ENCODE results near the gene MYRIP. TPM values are rescaled to one million over a fixed set of nuclear protein-coding genes. Genes with fewer than 3 reads are reported as not detected.

Gene MYRIP
- total RNA-seq, 2 experiments from 2014 or later: not detected

DNA sequence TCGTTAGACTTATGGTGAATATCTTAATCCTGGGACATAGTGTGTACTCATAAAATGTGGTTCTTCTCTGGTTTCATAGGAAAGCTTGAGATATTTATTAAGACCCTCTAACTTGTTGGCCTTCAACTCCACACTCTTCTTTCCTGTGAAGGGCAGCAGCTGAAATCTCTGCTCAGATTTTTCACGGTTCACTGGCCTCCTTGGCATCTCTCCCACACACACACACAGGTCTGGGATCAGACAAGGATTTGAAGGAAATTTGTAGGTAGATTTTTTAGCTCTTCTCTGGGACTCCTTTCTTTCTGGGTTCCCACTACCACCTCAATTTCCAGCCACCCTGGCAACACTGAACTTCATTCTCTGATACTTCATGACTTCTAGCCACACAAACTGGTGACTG, 70.2 kb downstream of the MYRIP start:
- no peaks in the 10 kb centered on the region for H3K36me3 Mint-ChIP-seq (ENCODE audit: low read depth)
- CTCF ChIA-PET: no interaction called here
- no peaks in the 10 kb centered on the region for H3K4me1 Mint-ChIP-seq (ENCODE audit: low read depth)
- H3K27me3 Mint-ChIP-seq (ENCODE audit: low read depth): no peaks in the 10 kb centered on the region
- H3K9me3 Mint-ChIP-seq: peaks cover 1% of the 10 kb centered on the region
- H3K27ac Mint-ChIP-seq: no peak overlapping the region
- intact Hi-C loops (cut with micrococcal nuclease): no loop called here
- no peak for DNase-seq
- no peak overlapping the region for H3K4me3 Mint-ChIP-seq

DNA sequence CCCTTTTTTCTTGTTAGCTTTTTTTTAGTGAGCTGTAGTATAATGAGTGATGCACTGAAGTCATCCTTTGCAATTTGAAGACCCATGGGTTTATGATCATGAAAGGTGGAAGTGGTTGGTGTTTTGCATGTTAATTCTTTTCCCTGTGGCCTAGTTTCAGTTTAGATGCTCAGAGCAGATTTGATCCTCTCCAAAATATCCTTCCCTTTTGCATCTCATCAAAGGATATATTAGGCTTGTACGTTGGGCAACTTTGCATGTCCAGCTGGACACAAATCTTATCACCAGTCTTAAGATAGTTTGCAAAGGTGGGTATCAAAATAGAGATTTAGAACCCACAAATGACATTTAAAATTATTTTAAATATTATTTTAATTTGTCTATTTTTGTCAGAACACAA, 72.7 kb downstream of the MYRIP start:
- H3K9me3 Mint-ChIP-seq: no peaks in the 10 kb centered on the region
- no peak for DNase-seq
- no peak overlapping the region for H3K4me3 Mint-ChIP-seq
- H3K27me3 Mint-ChIP-seq (ENCODE audit: low read depth): no peaks in the 10 kb centered on the region
- no peaks in the 10 kb centered on the region for H3K36me3 Mint-ChIP-seq (ENCODE audit: low read depth)
- H3K4me1 Mint-ChIP-seq (ENCODE audit: low read depth): no peaks in the 10 kb centered on the region
- intact Hi-C loops (cut with micrococcal nuclease): no loop called here
- no peak overlapping the region for H3K27ac Mint-ChIP-seq
- CTCF ChIA-PET: no interaction called here

DNA sequence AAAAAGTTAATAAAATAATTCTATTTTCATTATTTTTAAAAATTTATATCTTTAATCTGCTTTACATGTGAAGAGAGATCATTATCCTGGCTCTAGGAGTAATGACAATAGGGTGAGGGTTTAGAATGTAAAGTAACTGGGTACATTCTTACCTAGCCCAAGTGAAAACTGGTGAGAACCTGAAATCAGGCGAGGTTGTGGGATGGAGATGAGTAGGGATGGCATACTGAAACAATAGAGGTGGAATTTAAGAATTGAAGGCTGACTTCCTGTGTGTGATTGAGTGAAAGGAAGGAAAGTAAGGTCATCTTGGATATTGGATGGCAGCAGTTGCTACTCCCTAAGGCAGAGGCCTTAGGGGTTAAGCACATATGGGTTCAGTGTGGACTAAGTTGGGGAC, 82.7 kb downstream of the MYRIP start:
- DNase-seq: no peak
- intact Hi-C loops (cut with micrococcal nuclease): no loop called here
- no peak overlapping the region for H3K4me3 Mint-ChIP-seq
- no peaks in the 10 kb centered on the region for H3K36me3 Mint-ChIP-seq (ENCODE audit: low read depth)
- CTCF ChIA-PET: no interaction called here
- H3K27me3 Mint-ChIP-seq (ENCODE audit: low read depth): no peaks in the 10 kb centered on the region
- no peaks in the 10 kb centered on the region for H3K4me1 Mint-ChIP-seq (ENCODE audit: low read depth)
- H3K27ac Mint-ChIP-seq: no peak overlapping the region
- peaks cover 2% of the 10 kb centered on the region for H3K9me3 Mint-ChIP-seq

DNA sequence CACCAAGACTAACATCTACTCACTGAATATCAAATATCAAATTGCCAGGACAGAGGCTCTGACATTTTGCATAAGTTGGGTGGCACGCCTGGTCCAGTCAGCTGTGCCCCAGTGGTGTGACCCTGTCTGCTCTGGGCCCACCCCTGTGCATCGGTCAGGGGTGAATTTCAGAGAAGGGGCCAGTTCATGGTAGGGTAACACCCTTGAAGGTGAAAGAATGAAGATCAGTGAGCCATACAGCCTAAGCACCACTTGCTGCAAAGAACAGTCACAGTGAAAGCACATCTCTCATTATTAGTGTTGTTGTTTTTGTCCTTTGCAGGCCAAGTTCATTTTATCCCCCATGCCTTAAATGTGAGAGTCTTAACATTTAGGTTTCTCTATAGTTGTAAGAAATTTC, 86.8 kb downstream of the MYRIP start:
- intact Hi-C loops (cut with micrococcal nuclease): no loop called here
- Mint-ChIP-seq H3K27me3 (ENCODE audit: low read depth) (no peaks in the 10 kb centered on the region), H3K36me3 (ENCODE audit: low read depth) (no peaks in the 10 kb centered on the region), H3K9me3 (no peaks in the 10 kb centered on the region), H3K4me1 (ENCODE audit: low read depth) (no peaks in the 10 kb centered on the region), H3K4me3 (no peak overlapping the region), H3K27ac (no peak overlapping the region)
- CTCF ChIA-PET: no interaction called here
- DNase-seq: no peak

DNA sequence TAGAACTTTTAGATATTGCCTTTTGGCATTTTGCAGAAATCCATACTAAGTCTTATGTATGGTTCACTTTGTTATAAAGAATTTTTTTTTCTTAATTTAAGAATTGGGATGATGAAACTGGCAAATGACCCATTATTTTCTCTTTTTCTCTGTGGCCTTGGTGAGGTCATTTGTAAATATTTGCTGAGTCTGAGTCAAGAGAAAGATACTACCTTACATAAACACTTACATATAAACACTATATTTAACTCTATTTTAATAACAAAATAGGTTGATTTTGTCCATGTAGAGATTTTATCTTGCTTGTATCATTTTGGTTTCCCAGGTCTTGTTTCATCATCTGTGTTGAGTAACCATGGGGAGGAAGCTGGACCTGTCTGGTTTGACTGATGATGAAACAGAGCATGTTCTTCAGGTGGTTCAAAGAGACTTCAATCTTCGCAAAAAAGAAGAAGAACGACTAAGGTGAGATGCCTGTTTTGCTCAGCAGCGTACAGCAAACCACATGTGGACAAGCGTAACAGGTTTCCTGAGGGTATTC, 91.1 kb downstream of the MYRIP start:
- no peak overlapping the region for H3K4me3 Mint-ChIP-seq
- CTCF ChIA-PET: no interaction called here
- H3K36me3 Mint-ChIP-seq (ENCODE audit: low read depth): no peaks in the 10 kb centered on the region
- H3K27me3 Mint-ChIP-seq (ENCODE audit: low read depth): no peaks in the 10 kb centered on the region
- H3K27ac Mint-ChIP-seq: no peak overlapping the region
- H3K4me1 Mint-ChIP-seq (ENCODE audit: low read depth): no peaks in the 10 kb centered on the region
- H3K9me3 Mint-ChIP-seq: no peaks in the 10 kb centered on the region
- intact Hi-C loops (cut with micrococcal nuclease): no loop called here
- DNase-seq: no peak

DNA sequence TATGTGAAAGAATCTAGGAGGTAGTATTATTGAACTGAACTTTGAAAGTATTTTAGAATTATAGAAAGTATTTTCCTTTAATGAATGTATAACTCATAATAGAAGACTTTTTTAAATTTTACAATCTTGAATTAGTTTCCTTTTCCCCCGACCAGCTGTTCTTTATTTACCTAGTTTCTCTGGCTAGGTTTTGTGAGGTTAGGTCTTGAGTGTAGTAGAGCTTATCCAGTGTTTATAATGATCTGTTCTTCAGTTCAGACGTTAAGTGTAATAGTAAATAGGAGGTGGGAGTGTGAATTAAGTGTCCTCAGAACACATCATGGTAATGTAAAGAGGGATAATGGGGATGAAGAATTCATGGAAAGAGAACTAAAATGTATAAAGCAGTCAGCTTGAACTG, 93.8 kb downstream of the MYRIP start:
- Mint-ChIP-seq H3K27ac (no peak overlapping the region), H3K36me3 (ENCODE audit: low read depth) (no peaks in the 10 kb centered on the region), H3K27me3 (ENCODE audit: low read depth) (no peaks in the 10 kb centered on the region), H3K4me1 (ENCODE audit: low read depth) (no peaks in the 10 kb centered on the region), H3K9me3 (no peaks in the 10 kb centered on the region), H3K4me3 (no peak overlapping the region)
- intact Hi-C loops (cut with micrococcal nuclease): no loop called here
- no peak for DNase-seq
- CTCF ChIA-PET: interaction anchor here (0.6 kb wide), 1 partner anchor 146 kb away, joined by 4 read pairs; no protein-coding TSS in a partner anchor

DNA sequence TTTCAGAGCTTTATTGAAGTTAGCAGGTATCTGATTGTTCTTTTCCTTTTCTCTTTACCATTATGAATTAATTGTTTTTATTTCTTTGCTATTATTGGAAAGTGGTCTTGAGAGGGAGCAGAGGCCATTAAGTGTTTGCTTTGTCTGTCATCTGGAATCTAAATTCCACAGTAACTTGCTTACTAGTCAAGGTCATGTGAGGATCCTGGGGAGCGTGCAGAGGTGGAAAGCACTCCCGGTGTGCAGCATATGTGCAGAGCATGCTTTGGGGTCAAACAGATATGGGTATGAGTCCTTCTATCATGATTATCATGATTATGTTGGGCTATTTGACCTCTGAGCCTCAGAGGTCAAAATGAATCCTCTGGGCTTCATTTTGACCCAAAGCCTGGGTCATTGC, 96.4 kb downstream of the MYRIP start:
- no peak overlapping the region for H3K27ac Mint-ChIP-seq
- no peaks in the 10 kb centered on the region for H3K27me3 Mint-ChIP-seq (ENCODE audit: low read depth)
- no peaks in the 10 kb centered on the region for H3K36me3 Mint-ChIP-seq (ENCODE audit: low read depth)
- no peaks in the 10 kb centered on the region for H3K9me3 Mint-ChIP-seq
- CTCF ChIA-PET: no interaction called here
- no peak overlapping the region for H3K4me3 Mint-ChIP-seq
- H3K4me1 Mint-ChIP-seq (ENCODE audit: low read depth): no peaks in the 10 kb centered on the region
- intact Hi-C loops (cut with micrococcal nuclease): no loop called here
- DNase-seq: no peak

DNA sequence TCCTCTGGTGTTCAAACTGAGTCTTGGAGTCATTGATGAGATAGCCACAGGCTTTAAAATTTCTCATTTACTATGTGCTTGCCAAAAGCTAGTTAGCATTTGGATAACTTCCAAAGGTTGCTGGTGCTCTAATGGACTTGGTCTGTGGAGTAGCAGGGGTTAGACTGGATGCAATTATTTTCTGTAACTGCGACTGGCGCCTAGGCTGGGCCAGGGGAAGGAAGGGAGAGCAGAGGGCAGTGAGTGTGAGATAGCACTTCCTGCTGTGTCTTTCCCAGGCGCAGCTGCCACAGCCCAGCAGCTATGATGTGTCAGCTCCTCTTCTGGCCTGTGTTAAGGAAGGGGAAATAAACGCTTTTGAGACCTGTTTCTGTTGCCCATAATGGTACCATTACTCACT, 98.6 kb downstream of the MYRIP start:
- no peak overlapping the region for H3K27ac Mint-ChIP-seq
- no peak for DNase-seq
- no peaks in the 10 kb centered on the region for H3K4me1 Mint-ChIP-seq (ENCODE audit: low read depth)
- H3K4me3 Mint-ChIP-seq: no peak overlapping the region
- no peaks in the 10 kb centered on the region for H3K27me3 Mint-ChIP-seq (ENCODE audit: low read depth)
- CTCF ChIA-PET: no interaction called here
- H3K9me3 Mint-ChIP-seq: no peaks in the 10 kb centered on the region
- intact Hi-C loops (cut with micrococcal nuclease): no loop called here
- H3K36me3 Mint-ChIP-seq (ENCODE audit: low read depth): no peaks in the 10 kb centered on the region

DNA sequence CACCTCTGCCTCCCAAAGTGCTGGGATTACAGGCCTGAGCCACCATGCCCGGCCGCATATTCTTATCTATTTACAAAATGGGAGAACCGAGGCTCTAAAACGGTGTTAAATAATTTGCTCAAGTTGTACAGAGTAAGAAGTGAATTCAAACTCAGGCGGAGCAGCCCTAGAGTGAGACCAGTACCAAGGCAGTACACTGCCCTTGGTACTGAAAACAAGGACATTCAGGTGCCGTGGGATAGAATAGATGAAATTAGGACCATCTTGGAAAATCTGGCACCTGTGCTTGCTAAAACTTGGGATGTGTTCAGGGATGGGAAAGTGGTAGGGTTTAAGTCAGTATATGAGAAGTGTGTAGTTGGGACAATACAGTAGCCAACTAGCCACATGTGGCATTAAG, 100.7 kb downstream of the MYRIP start:
- intact Hi-C loops (cut with micrococcal nuclease): no loop called here
- H3K4me3 Mint-ChIP-seq: no peak overlapping the region
- CTCF ChIA-PET: no interaction called here
- H3K4me1 Mint-ChIP-seq (ENCODE audit: low read depth): no peaks in the 10 kb centered on the region
- no peak overlapping the region for H3K27ac Mint-ChIP-seq
- H3K9me3 Mint-ChIP-seq: no peaks in the 10 kb centered on the region
- DNase-seq: no peak
- H3K36me3 Mint-ChIP-seq (ENCODE audit: low read depth): no peaks in the 10 kb centered on the region
- no peaks in the 10 kb centered on the region for H3K27me3 Mint-ChIP-seq (ENCODE audit: low read depth)

DNA sequence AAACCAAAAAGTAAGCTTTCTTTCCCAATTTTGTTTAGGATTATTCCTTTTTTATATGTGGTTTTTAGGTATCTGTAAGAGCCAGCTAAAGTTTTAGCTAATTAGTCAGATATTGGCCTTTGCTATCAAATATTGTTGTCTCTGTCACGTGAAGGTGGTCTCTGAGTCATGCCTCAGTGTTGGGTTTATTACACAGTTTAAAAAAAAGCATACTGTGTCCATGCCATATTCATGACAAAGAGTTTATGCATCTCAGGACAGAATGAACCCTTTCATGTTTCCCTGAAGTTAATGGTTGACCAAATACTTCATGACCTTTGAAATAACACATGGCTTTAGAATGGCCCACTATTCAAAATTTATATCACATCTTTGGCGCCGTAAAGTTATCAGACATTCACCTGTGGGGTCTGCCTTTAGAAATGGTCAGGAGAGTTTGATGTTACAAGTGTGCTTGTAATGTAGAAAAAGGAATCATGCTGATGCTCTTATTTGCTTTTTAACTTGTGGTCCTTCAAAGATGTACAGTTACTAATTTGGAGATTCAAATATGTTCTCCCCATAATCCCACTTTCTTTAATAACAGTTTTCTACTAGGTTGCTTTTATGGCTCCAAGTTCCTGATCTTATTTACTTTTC, 101.5 kb downstream of the MYRIP start:
- H3K27me3 Mint-ChIP-seq (ENCODE audit: low read depth): no peaks in the 10 kb centered on the region
- no peaks in the 10 kb centered on the region for H3K9me3 Mint-ChIP-seq
- no peaks in the 10 kb centered on the region for H3K4me1 Mint-ChIP-seq (ENCODE audit: low read depth)
- intact Hi-C loops (cut with micrococcal nuclease): no loop called here
- no peaks in the 10 kb centered on the region for H3K36me3 Mint-ChIP-seq (ENCODE audit: low read depth)
- CTCF ChIA-PET: no interaction called here
- no peak for DNase-seq
- no peak overlapping the region for H3K4me3 Mint-ChIP-seq
- H3K27ac Mint-ChIP-seq: no peak overlapping the region

DNA sequence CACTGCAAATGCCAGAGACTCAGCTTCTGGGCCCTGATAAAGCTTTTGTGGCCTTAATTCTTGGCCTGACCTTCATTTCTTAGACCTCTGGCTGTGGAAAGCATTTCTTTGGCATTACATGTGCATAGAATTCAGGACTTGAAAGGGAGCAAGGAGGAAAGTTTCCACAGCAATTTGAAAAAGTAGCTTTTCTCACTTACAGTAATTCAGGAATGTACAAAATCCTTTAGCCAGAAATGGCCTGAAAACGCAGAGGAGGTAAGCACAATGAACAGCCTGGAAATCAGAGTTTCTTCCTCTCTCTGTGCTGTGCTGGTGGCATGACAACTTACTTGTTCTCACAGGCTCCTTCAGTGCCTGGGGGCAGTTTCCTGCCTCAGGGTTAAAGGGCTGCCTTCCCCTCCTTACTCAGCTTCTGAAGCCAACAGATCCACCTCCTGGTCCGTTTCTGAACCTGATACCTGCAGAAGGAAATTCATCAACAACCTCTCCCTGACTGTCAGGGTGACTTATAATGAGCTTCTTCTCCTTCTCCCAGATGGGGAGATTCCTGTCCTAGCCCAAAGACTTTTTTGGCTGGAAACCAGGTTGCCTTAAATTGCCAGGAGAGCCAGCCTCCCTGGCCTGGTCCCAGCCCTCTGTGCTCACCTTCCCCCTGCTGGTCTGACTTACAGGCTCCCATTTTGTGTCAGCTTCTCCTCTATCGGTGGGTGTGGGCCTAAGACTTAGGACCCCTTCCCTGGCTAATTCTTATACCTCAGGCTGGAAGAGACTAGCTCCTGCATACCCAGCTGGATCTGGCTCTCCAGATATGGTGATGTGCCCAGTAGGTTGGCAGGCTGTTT, 102.3 kb downstream of the MYRIP start:
- Mint-ChIP-seq H3K36me3 (ENCODE audit: low read depth) (no peaks in the 10 kb centered on the region), H3K4me1 (ENCODE audit: low read depth) (no peaks in the 10 kb centered on the region), H3K27me3 (ENCODE audit: low read depth) (no peaks in the 10 kb centered on the region), H3K27ac (no peak overlapping the region), H3K4me3 (no peak overlapping the region), H3K9me3 (no peaks in the 10 kb centered on the region)
- CTCF ChIA-PET: no interaction called here
- intact Hi-C loops (cut with micrococcal nuclease): no loop called here
- no peak for DNase-seq

DNA sequence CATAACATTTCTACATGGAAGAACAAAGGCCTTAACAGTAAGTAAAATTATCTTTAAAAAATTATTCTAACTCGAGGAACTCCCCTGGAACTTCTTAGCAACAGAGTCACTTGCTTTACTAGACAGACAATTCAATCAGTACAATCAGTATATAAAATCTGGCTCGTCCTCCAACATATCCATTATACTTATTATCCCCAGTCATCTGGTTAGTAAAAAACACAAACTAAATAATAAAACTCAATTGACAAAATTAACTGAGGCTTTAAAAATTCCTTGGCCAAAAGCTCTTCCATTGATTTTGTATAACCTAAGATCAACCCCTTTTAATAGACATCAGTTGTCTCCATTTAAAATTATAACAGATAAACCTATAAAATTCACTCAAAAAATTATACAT, 105.6 kb downstream of the MYRIP start:
- no peak for DNase-seq
- Mint-ChIP-seq H3K4me3 (no peak overlapping the region), H3K4me1 (ENCODE audit: low read depth) (peaks cover 2% of the 10 kb centered on the region)

More for the DNA sequence above, 105.6 kb downstream of the MYRIP start:
- Mint-ChIP-seq H3K9me3 (no peaks in the 10 kb centered on the region), H3K27me3 (ENCODE audit: low read depth) (peaks cover 2% of the 10 kb centered on the region), H3K36me3 (ENCODE audit: low read depth) (no peaks in the 10 kb centered on the region), H3K27ac (no peak overlapping the region)
- CTCF ChIA-PET: interaction anchor here (0.6 kb wide), 1 partner anchor 77 kb away, joined by 3 read pairs; no protein-coding TSS in a partner anchor
- intact Hi-C loops (cut with micrococcal nuclease): no loop called here
